Renal cortex interstitium (tissue), 15 donors: ENCODE measurements around the gene COL4A6. TPM values are rescaled to one million over a fixed set of nuclear protein-coding genes. Genes with fewer than 3 reads are reported as not detected.
"Not testable (repeated sequence)": the region's sequence is repeated elsewhere in the genome, so short reads cannot be mapped to it uniquely, and the experiment has no call there.

Source experiments
- DNase-seq, 11 donors: peaks; one replicate each; pipeline ENCODE4 v3.0.0-alpha.2; 2013; ENCODE audit warnings: low read depth in 9 of 11, low spot score in 4 of 11; ENCODE audit errors: extremely low read depth in 1 of 11
- long read RNA-seq, 16 experiments: transcript quantifications; one replicate each; lab custom pipeline, GENCODE V29; 2026
- polyA plus RNA-seq, 3 donors: library from polyadenylated mRNA; unstranded; fragments of 120-200 nt; gene quantifications; one replicate each; pipeline ENCODE4 v1.2.1, GENCODE V29; 2013; ENCODE audit not compliant: insufficient read length in 3 of 3

Gene COL4A6
- 10 to 100 TPM; 14.1 to 17.8 (median 14.2) TPM for polyA plus RNA-seq
- long read RNA-seq, donor 1 = 0 reads
- long read RNA-seq, donor 2 = 0 reads
- long read RNA-seq, donor 3, partial matches to known transcripts = 0 of 2 reads
- long read RNA-seq, donor 3, other reads (novel, unspliced or antisense) = 0 of 2 reads
- long read RNA-seq, donor 4, full-length matches to known transcripts = 2 of 2 reads
- long read RNA-seq, donor 4, partial matches to known transcripts = 0 of 2 reads
- long read RNA-seq, donor 4, other reads (novel, unspliced or antisense) = 0 of 2 reads
- long read RNA-seq, donor 5, partial matches to known transcripts = 0 of 1 reads
- long read RNA-seq, donor 5, other reads (novel, unspliced or antisense) = 0 of 1 reads
- long read RNA-seq, donor 6 = 0 reads
- long read RNA-seq, donor 7 = 0 reads
- long read RNA-seq, donor 8, full-length matches to known transcripts = 2 of 9 reads
- long read RNA-seq, donor 8, partial matches to known transcripts = 7 of 9 reads
- long read RNA-seq, donor 8, other reads (novel, unspliced or antisense) = 0 of 9 reads
- long read RNA-seq, donor 9 = 0 reads
- long read RNA-seq, donor 10 = 0 reads
- long read RNA-seq, donor 11 = 0 reads
- long read RNA-seq, donor 12 = 0 reads
- long read RNA-seq, donor 13 = 0 reads
- long read RNA-seq, donor 14, partial matches to known transcripts = 0 of 1 reads
- long read RNA-seq, donor 14, other reads (novel, unspliced or antisense) = 0 of 1 reads
- long read RNA-seq, donor 15 = 0 reads
- long read RNA-seq, donor 16 = 0 reads

GRCh38 chrX:108438110-108438623 lies at the start of gene COL4A6:
Gene COL4A6, minus strand, starts transcription at chrX:108438422. Its CDS starts 226 bp downstream, at chrX:108438196.
- no peak for DNase-seq

GRCh38 chrX:108485960-108486359 lies 47.7 kb upstream of the COL4A6 start:
- no peak for DNase-seq

GRCh38 chrX:108484251-108484650 lies 46.0 kb upstream of the COL4A6 start:
- DNase-seq = no peak

GRCh38 chrX:108481528-108481927 lies 43.3 kb upstream of the COL4A6 start:
- not testable (repeated sequence) for DNase-seq

- DNase-seq = no peak
Measured at GRCh38 chrX:108473979-108474378, 35.8 kb upstream of the COL4A6 start.

GRCh38 chrX:108468486-108468885 lies 30.3 kb upstream of the COL4A6 start:
- no peak for DNase-seq

GRCh38 chrX:108464604-108465003 lies 26.4 kb upstream of the COL4A6 start:
- DNase-seq = no peak

GRCh38 chrX:108456971-108457477 lies 18.8 kb upstream of the COL4A6 start:
- no peak for DNase-seq

GRCh38 chrX:108453841-108454240 lies 15.6 kb upstream of the COL4A6 start:
- no peak for DNase-seq

GRCh38 chrX:108447303-108447702 lies 9.1 kb upstream of the COL4A6 start:
- no peak for DNase-seq

GRCh38 chrX:108442901-108443464 lies 4.8 kb upstream of the COL4A6 start:
- DNase-seq = no peak

- DNase-seq = no peak
Measured at GRCh38 chrX:108439961-108440696, 1.9 kb upstream of the COL4A6 start.

- DNase-seq = peak in 10 of 11 donors; percentile 44 to 78 (median 64)
Measured at GRCh38 chrX:108439426-108439942, 1.3 kb upstream of the COL4A6 start, which contains the start of gene COL4A5. Gene COL4A5, plus strand, starts transcription at chrX:108439838. Its CDS starts 288 bp downstream, at chrX:108440126.

- DNase-seq = no peak
Measured at GRCh38 chrX:108437349-108438109, 693 bp downstream of the COL4A6 start.

GRCh38 chrX:108435261-108435660 lies 3.0 kb downstream of the COL4A6 start:
- DNase-seq = no peak

- DNase-seq = no peak
Measured at GRCh38 chrX:108426262-108426661, 12.0 kb downstream of the COL4A6 start.

GRCh38 chrX:108420481-108420880 lies 17.7 kb downstream of the COL4A6 start:
- no peak for DNase-seq

- DNase-seq = no peak
Measured at GRCh38 chrX:108419401-108419800, 18.8 kb downstream of the COL4A6 start.
